Stomach (tissue), 9 donors: ENCODE results near the gene BMP5. TPM values are rescaled to one million over a fixed set of nuclear protein-coding genes. Genes with fewer than 3 reads are reported as not detected.

Experiments used
- DNase-seq, 2 donors: peaks; one replicate each; pipeline versions ENCODE4 v3.0.0 to v3.0.0-alpha.2; 2013 to 2019
- H3K27ac ChIP-seq, 5 donors: fragments of 200-600 bp in 4 of 5; sonication (generic) in 4 of 5; one replicate each; pipeline ENCODE4 v1.5.1; 2013 to 2019; ENCODE audit warnings: mild to moderate bottlenecking in 1 of 5, moderate library complexity in 1 of 5
- H3K27me3 ChIP-seq, 3 donors: fragments of 200-600 bp; sonication (generic); one replicate each; pipeline ENCODE4 v1.5.1; 2017 to 2019; ENCODE audit warnings: mixed run types in 1 of 3
- H3K36me3 ChIP-seq, 4 donors: fragments of 200-600 bp; sonication (generic); 1 replicate in 3 of 4; 2 replicates in 1 of 4; pipeline ENCODE4 v1.5.1; 2016 to 2019
- H3K4me1 ChIP-seq, 4 donors: fragments of 200-600 bp; sonication (generic); one replicate each; pipeline ENCODE4 v1.5.1; 2016 to 2019
- H3K4me3 ChIP-seq, 4 donors: fragments of 200-600 bp; sonication (generic) in 3 of 4; one replicate each; pipeline ENCODE4 v1.5.1; 2016 to 2019; ENCODE audit warnings: mild to moderate bottlenecking in 1 of 4
- H3K9me3 ChIP-seq, 4 donors: fragments of 200-600 bp; sonication (generic); one replicate each; pipeline ENCODE4 v1.5.1; 2016 to 2019
- EP300 ChIP-seq: sonication (generic); formaldehyde crosslinking; IDR thresholded peaks from one replicate; pipeline ENCODE4 v1.6.1; 2017; ENCODE audit warnings: antibody characterized with exemption
- POLR2A ChIP-seq, 4 donors: fragments of 450-650 bp; IDR thresholded peaks; one replicate each; pipeline ENCODE4 v1.6.1; 2016; ENCODE audit warnings: antibody characterized with exemption in 4 of 4, control low read depth in 2 of 4, mild to moderate bottlenecking in 1 of 4, moderate library complexity in 1 of 4
- POLR2AphosphoS5 ChIP-seq, 3 donors: sonication (generic); formaldehyde crosslinking; IDR thresholded peaks; one replicate each; pipeline ENCODE4 v1.6.1; 2016; ENCODE audit warnings: antibody characterized with exemption in 3 of 3
- WGBS, 5 donors: extraction: QIAGEN DNeasy Blood & Tissue Kit in 3 of 5; methylation state at CpG; one replicate each; pipeline versions ENCODE4 v1.1.5 to v1.1.7; 2013 to 2018; 5-methylcytosine and 5-hydroxymethylcytosine counted together
- intact Hi-C: fragments of 100-400 bp; cut with DNase I; formaldehyde crosslinking; loops from one replicate; pipeline ENCODE4 v1.15.1; 2023; ENCODE audit warnings: low total_unique reads
- polyA plus RNA-seq, 3 donors: library from polyadenylated mRNA; stranded (reverse); fragments of 200-250 nt; gene quantifications; one replicate each; pipeline ENCODE4 v1.2.3, GENCODE V29; 2013
- total RNA-seq, 5 donors: library from RNA; depleted of rRNA; stranded (reverse); fragments of >200 nt; gene quantifications; one replicate each; pipeline versions ENCODE4 v1.1.0 to v1.2.3, GENCODE V29; 2014 to 2016
- TF ChIP-seq, protein P1 (sequence below), 7 experiments: fragments of 450-650 bp in 4 of 7; fragments of 200-600 bp in 3 of 7; sonication (generic) in 3 of 7; IDR thresholded peaks; one replicate each; pipeline ENCODE4 v1.5.1; 2016 to 2019; ENCODE audit warnings: antibody characterized with exemption in 7 of 7, control low read depth in 2 of 7, mild to moderate bottlenecking in 1 of 7
- donor health status: healthy with polysubstance abuse.
- donor health status: Bipolar disorder and iron deficiency.
- donor health status: healthy.

BMP5 gene
- total and polyA plus RNA-seq, 8 donors: 0.25 to 18.1 (median 1.4) TPM; not detected in 1

DNA sequence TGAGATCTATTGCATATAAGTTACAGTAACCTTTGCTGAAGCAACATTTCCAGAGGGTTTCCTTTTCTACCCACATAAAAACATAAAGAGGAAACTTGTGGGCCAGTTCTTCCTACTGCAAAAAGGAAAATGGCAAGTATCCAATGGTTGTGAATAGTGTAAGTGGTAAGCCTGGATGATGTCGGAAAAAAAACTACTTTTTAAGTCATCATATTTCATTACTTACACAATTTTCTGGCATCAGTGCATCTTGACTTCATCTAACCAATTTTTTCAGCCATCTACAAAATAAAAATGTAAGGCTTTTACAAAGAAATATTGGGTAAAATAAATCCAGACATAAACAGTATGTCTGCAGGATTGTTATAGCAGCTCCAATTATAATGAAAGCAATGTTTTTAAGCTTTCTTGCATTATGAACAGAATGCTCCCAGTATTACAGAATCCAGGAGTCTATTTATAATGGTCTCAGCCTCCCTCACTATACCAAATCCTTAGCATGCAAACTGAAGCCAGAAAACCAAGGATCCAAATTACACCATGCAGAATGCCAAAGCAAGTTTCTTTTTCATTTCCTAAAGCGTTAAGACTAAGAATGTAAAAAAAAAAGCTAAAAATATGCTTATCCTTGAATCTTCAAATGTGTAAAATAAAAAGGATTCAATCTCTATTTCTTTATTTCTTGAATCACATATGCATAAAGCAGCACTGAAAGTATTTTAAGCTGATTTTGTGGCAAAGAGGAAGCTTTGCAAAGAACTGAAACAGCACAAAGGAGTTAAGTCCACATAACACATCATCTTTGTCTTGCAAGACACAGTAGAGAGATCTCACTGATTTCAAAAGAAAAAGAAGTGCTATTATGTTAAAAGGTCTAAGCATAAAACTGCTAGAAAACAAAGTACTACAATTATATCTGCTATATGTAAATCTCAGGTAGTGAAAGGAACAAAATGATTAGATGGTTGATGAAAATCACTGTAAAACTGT is 169.6 kb downstream of the BMP5 start:
- Histone ChIP-seq H3K27me3 (no peaks in the 10 kb centered on the region), H3K4me1 (no peaks in the 10 kb centered on the region), H3K9me3 (peaks cover 0 to 5% (median 2%) of the 10 kb centered on the region in 4 donors), H3K36me3 (no peaks in the 10 kb centered on the region), H3K27ac (no peak overlapping the region), H3K4me3 (no peak overlapping the region)
- peak in 1 of 2 donors; percentile 36 for DNase-seq
- intact Hi-C loops: no loop called here
- 62 to 70% (median 68%) methylated on average over 2 of the region's 2 CpGs for WGBS, 5 donors
- TF ChIP-seq EP300 (no peak), POLR2AphosphoS5 (IDR thresholded peaks at IDR 0.05) (no peak), POLR2A (IDR thresholded peaks at IDR 0.05) (no peak)
- TF ChIP-seq, protein P1, sequence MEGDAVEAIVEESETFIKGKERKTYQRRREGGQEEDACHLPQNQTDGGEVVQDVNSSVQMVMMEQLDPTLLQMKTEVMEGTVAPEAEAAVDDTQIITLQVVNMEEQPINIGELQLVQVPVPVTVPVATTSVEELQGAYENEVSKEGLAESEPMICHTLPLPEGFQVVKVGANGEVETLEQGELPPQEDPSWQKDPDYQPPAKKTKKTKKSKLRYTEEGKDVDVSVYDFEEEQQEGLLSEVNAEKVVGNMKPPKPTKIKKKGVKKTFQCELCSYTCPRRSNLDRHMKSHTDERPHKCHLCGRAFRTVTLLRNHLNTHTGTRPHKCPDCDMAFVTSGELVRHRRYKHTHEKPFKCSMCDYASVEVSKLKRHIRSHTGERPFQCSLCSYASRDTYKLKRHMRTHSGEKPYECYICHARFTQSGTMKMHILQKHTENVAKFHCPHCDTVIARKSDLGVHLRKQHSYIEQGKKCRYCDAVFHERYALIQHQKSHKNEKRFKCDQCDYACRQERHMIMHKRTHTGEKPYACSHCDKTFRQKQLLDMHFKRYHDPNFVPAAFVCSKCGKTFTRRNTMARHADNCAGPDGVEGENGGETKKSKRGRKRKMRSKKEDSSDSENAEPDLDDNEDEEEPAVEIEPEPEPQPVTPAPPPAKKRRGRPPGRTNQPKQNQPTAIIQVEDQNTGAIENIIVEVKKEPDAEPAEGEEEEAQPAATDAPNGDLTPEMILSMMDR (IDR thresholded peaks at IDR 0.05): no peak

GRCh38 chr6:55704421-55704820 is 171.0 kb downstream of the BMP5 start:
- TF ChIP-seq EP300 (no peak), POLR2AphosphoS5 (IDR thresholded peaks at IDR 0.05) (no peak), POLR2A (IDR thresholded peaks at IDR 0.05) (no peak)
- TF ChIP-seq, protein P1 (IDR thresholded peaks at IDR 0.05): no peak
- 63 to 80% (median 73%) methylated on average over 1 of the region's 1 CpG for WGBS, 5 donors
- Histone ChIP-seq H3K27ac (no peak overlapping the region), H3K4me1 (no peaks in the 10 kb centered on the region), H3K27me3 (no peaks in the 10 kb centered on the region), H3K9me3 (peaks cover 0 to 5% (median 2%) of the 10 kb centered on the region in 4 donors), H3K36me3 (no peaks in the 10 kb centered on the region), H3K4me3 (no peak overlapping the region)
- no peak for DNase-seq
- intact Hi-C loops: no loop called here
